GM12878 (cell line): ENCODE results near the gene CACNA2D3.

Experiments used
- ATF7 ChIP-seq: fragments of 450-650 bp; IDR thresholded peaks from 2 replicates; pipeline ENCODE4 v1.6.1; 2016; ENCODE audit warnings: low read depth, mild to moderate bottlenecking
- BCL11A ChIP-seq: IDR thresholded peaks from 2 replicates; pipeline ENCODE4 v1.6.1; 2011; ENCODE audit warnings: low read depth, low read length
- CHD2 ChIP-seq: IDR thresholded peaks from 2 replicates; pipeline ENCODE4 v1.6.1; 2011; ENCODE audit warnings: low read depth, low read length, improper control_type of control experiment, borderline replicate concordance
- HDAC2 ChIP-seq: fragments of 200-600 bp; sonication (generic); IDR thresholded peaks from 2 replicates; pipeline ENCODE4 v1.6.1; 2017
- LARP7 ChIP-seq: fragments of 450-650 bp; IDR thresholded peaks from 2 replicates; pipeline ENCODE4 v1.6.1; 2017; ENCODE audit warnings: mild to moderate bottlenecking
- SP1 ChIP-seq: IDR thresholded peaks from one replicate; pipeline ENCODE4 v1.6.1; 2011; ENCODE audit warnings: low read depth, low read length
- TF ChIP-seq, protein P1 (sequence below), 3 experiments: IDR thresholded peaks in 2 of 3; conservative IDR thresholded peaks in 1 of 3; 2 replicates each; pipeline ENCODE4 v1.5.1; 2011; ENCODE audit warnings: low read depth in 3 of 3, low read length in 3 of 3, mild to moderate bottlenecking in 3 of 3, control low read depth in 2 of 3, moderate library complexity in 2 of 3, inconsistent platforms in 1 of 3, mixed read lengths in 1 of 3; ENCODE audit not compliant: control insufficient read depth in 2 of 3, insufficient read depth in 1 of 3; ENCODE audit errors: extremely low read depth in 1 of 3
- TF ChIP-seq, protein P2 (sequence below): IDR thresholded peaks from 2 replicates; pipeline ENCODE4 v1.6.1; 2012; ENCODE audit warnings: low read depth, low read length, improper control_type of control experiment

DNA sequence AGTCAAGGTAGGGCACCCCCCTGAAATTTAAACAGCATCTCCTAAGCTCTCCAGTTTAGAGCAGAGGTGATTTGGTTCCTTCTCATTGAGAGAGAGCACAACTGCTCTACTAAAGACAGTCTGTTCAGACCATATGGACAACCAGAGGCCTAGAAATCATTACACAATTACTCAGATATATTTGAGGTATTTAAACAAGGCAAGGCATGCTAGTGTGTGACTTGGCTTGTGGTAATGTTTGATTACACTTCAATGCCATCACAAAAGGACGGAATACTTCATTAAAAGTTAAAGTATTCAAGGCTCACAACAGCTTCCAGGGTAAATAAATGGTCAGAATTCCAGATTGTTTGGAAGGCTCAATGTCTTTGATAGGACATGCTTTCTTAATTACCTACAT lies 695.3 kb downstream of the CACNA2D3 start:
- TF ChIP-seq SP1 (no peak), BCL11A (no peak), ATF7 (no peak), LARP7 (no peak), HDAC2 (no peak), CHD2 (no peak)
- TF ChIP-seq, protein P1, sequence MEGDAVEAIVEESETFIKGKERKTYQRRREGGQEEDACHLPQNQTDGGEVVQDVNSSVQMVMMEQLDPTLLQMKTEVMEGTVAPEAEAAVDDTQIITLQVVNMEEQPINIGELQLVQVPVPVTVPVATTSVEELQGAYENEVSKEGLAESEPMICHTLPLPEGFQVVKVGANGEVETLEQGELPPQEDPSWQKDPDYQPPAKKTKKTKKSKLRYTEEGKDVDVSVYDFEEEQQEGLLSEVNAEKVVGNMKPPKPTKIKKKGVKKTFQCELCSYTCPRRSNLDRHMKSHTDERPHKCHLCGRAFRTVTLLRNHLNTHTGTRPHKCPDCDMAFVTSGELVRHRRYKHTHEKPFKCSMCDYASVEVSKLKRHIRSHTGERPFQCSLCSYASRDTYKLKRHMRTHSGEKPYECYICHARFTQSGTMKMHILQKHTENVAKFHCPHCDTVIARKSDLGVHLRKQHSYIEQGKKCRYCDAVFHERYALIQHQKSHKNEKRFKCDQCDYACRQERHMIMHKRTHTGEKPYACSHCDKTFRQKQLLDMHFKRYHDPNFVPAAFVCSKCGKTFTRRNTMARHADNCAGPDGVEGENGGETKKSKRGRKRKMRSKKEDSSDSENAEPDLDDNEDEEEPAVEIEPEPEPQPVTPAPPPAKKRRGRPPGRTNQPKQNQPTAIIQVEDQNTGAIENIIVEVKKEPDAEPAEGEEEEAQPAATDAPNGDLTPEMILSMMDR (IDR thresholded peaks at IDR 0.05 in 2 of 3, conservative IDR thresholded peaks at IDR 0.05 in 1 of 3; ENCODE audit: control insufficient read depth in 2 of 3, extremely low read depth in 1 of 3, insufficient read depth in 1 of 3, low read depth in 3 of 3, low read length in 3 of 3) = no peak
- TF ChIP-seq, protein P2, sequence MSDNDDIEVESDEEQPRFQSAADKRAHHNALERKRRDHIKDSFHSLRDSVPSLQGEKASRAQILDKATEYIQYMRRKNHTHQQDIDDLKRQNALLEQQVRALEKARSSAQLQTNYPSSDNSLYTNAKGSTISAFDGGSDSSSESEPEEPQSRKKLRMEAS = no peak
